CD4-positive, alpha-beta T cell (primary cell): ENCODE measurements around the gene PLAC9. TPM values are rescaled to one million over a fixed set of nuclear protein-coding genes. Genes with fewer than 3 reads are reported as not detected.
A peak's percentile ranks its signal among the peaks of the same experiment; 100 is the strongest.

Source experiments
- ATAC-seq: fragments of 200-7000 bp; cut with Tn5 transposase; one replicate; pipeline ENCODE4 v1.10.0; 2022; ENCODE audit warnings: mild to moderate bottlenecking; ENCODE audit not compliant: poor library complexity
- CTCF ChIA-PET: fragments of 350-600 bp; sonication (Branson Sonifier 250); formaldehyde crosslinking; loops from one replicate; lab custom pipeline; 2021; ENCODE audit warnings: antibody characterized with exemption, inconsistent platforms; lab: Charles Lee
- POLR2A ChIA-PET: fragments of 350-600 bp; sonication (Branson Sonifier 250); formaldehyde crosslinking; loops from one replicate; lab custom pipeline; 2021; ENCODE audit warnings: antibody characterized with exemption, inconsistent platforms; lab: Charles Lee
- DNase-seq, 14 experiments: peaks; one replicate each; pipeline ENCODE4 v3.0.0-alpha.2; 2013 to 2020; ENCODE audit warnings: mixed read lengths in 2 of 14
- H3K27ac ChIP-seq, 2 donors: one replicate each; pipeline versions ENCODE4 v1.5.1 to v1.7.0; 2013; ENCODE audit warnings: low read length in 2 of 2, low read depth in 1 of 2, mild to moderate bottlenecking in 1 of 2
- H3K27me3 ChIP-seq, 2 experiments: 1 replicate in 1 of 2; 2 replicates in 1 of 2; pipeline versions ENCODE4 v1.6.1 to v1.7.0; 2013; ENCODE audit warnings: low read length in 2 of 2, control low read depth in 1 of 2, mild to moderate bottlenecking in 1 of 2, moderate library complexity in 1 of 2; ENCODE audit not compliant: insufficient read depth in 2 of 2, control insufficient read depth in 1 of 2
- H3K36me3 ChIP-seq: one replicate; pipeline ENCODE4 v1.6.1; 2013; ENCODE audit warnings: low read length, control low read depth; ENCODE audit not compliant: insufficient read depth
- H3K4me1 ChIP-seq: one replicate; pipeline ENCODE4 v1.6.1; 2013; ENCODE audit warnings: low read length, control low read depth; ENCODE audit not compliant: insufficient read depth
- H3K4me3 ChIP-seq: one replicate; pipeline ENCODE4 v1.5.1; 2013; ENCODE audit warnings: mild to moderate bottlenecking, low read length, moderate library complexity
- H3K9me3 ChIP-seq, 2 experiments: 1 replicate in 1 of 2; 2 replicates in 1 of 2; pipeline versions ENCODE4 v1.6.1 to v1.7.0; 2013; ENCODE audit warnings: low read length in 2 of 2, mild to moderate bottlenecking in 2 of 2, control low read depth in 1 of 2, moderate library complexity in 1 of 2; ENCODE audit not compliant: control insufficient read depth in 1 of 2, insufficient read depth in 1 of 2
- H3K27ac Mint-ChIP-seq: one replicate; pipeline ENCODE4 v1.8.0; 2020; ENCODE audit warnings: mixed read lengths
- H3K27me3 Mint-ChIP-seq: one replicate; pipeline ENCODE4 v1.8.0; 2021; ENCODE audit warnings: mixed read lengths
- H3K36me3 Mint-ChIP-seq: one replicate; pipeline ENCODE4 v1.8.0; 2021; ENCODE audit warnings: low read depth, mixed read lengths
- H3K4me1 Mint-ChIP-seq: one replicate; pipeline ENCODE4 v1.8.0; 2021; ENCODE audit warnings: low read depth, mixed read lengths
- H3K4me3 Mint-ChIP-seq: one replicate; pipeline ENCODE4 v1.8.0; 2020; ENCODE audit warnings: mild to moderate bottlenecking, mixed read lengths
- H3K9me3 Mint-ChIP-seq: one replicate; pipeline ENCODE4 v1.8.0; 2020; ENCODE audit warnings: mixed read lengths
- CTCF ChIP-seq: fragments of 200-600 bp; IDR thresholded peaks from one replicate; pipeline ENCODE4 v1.8.0; 2022; ENCODE audit warnings: antibody characterized with exemption, mild to moderate bottlenecking
- intact Hi-C, 2 experiments: fragments of 100-400 bp; cut with DNase I in 1 of 2; cut with micrococcal nuclease in 1 of 2; formaldehyde crosslinking; loops; one replicate each; pipeline versions ENCODE4 v1.15.1 to v1.9.0; 2023 to 2025; cut with DNase I, micrococcal nuclease
- total RNA-seq, 174 experiments: library from RNA in 2 of 174; stranded (reverse) in 2 of 174; gene quantifications; one replicate each; pipeline ENCODE4 v1.2.3 and lab custom pipeline; 2021 to 2026

The PLAC9 gene
- total RNA-seq, 2 experiments from 2014 or later: not detected

- peak overlapping the region; percentile 27 for H3K27ac Mint-ChIP-seq
- Histone ChIP-seq H3K4me1 (peaks cover 6% of the 10 kb centered on the region), H3K9me3 (no peaks in the 10 kb centered on the region), H3K4me3 (no peak overlapping the region), H3K27me3 (no peaks in the 10 kb centered on the region), H3K27ac (no peak overlapping the region), H3K36me3 (peaks cover 99% of the 10 kb centered on the region)
- peaks cover 90% of the 10 kb centered on the region for H3K36me3 Mint-ChIP-seq
- no peaks in the 10 kb centered on the region for H3K9me3 Mint-ChIP-seq
- H3K27me3 Mint-ChIP-seq: no peaks in the 10 kb centered on the region
- CTCF ChIA-PET: no interaction called here
- TF ChIP-seq CTCF: no peak
- no peak overlapping the region for H3K4me3 Mint-ChIP-seq
- DNase-seq: no peak
- POLR2A ChIA-PET: interaction anchor here (0.9 to 1.9 kb wide), 2 partner anchors 14 to 21 kb away, joined by 4 to 6 read pairs; no protein-coding TSS in a partner anchor
- peaks cover 10% of the 10 kb centered on the region for H3K4me1 Mint-ChIP-seq
- ATAC-seq: no peak
- intact Hi-C loops: no loop called here
Measured at GRCh38 chr10:80166581-80167470, 34.3 kb downstream of the PLAC9 start.

GRCh38 chr10:80167471-80168161 is 35.1 kb downstream of the PLAC9 start:
- CTCF ChIA-PET: no interaction called here
- Mint-ChIP-seq H3K9me3 (no peaks in the 10 kb centered on the region), H3K27me3 (no peaks in the 10 kb centered on the region), H3K4me3 (no peak overlapping the region), H3K36me3 (peaks cover 90% of the 10 kb centered on the region), H3K4me1 (peaks cover 10% of the 10 kb centered on the region), H3K27ac (no peak overlapping the region)
- POLR2A ChIA-PET: interaction anchor here (1.4 to 1.9 kb wide), 2 partner anchors 20 kb away, joined by 5 to 6 read pairs; no protein-coding TSS in a partner anchor
- DNase-seq (no peak), ATAC-seq (no peak)
- H3K36me3 ChIP-seq: peaks cover 99% of the 10 kb centered on the region
- no peaks in the 10 kb centered on the region for H3K27me3 ChIP-seq
- no peaks in the 10 kb centered on the region for H3K9me3 ChIP-seq
- H3K4me3 ChIP-seq: no peak overlapping the region
- no peak for TF ChIP-seq CTCF
- H3K4me1 ChIP-seq: peaks cover 12% of the 10 kb centered on the region
- intact Hi-C loops: no loop called here
- H3K27ac ChIP-seq: no peak overlapping the region

GRCh38 chr10:80168162-80168511 is 35.6 kb downstream of the PLAC9 start:
- Mint-ChIP-seq H3K27me3 (no peaks in the 10 kb centered on the region), H3K9me3 (no peaks in the 10 kb centered on the region), H3K36me3 (peaks cover 85% of the 10 kb centered on the region), H3K27ac (no peak overlapping the region), H3K4me3 (no peak overlapping the region), H3K4me1 (peaks cover 10% of the 10 kb centered on the region)
- ChIA-PET CTCF (no interaction called here), POLR2A (interaction anchor here (1.4 kb wide), 1 partner anchor 20 kb away, joined by 5 read pairs; no protein-coding TSS in a partner anchor)
- H3K4me3 ChIP-seq: no peak overlapping the region
- DNase-seq (no peak), ATAC-seq (no peak)
- peaks cover 99% of the 10 kb centered on the region for H3K36me3 ChIP-seq
- H3K27ac ChIP-seq: no peak overlapping the region
- H3K4me1 ChIP-seq: peaks cover 17% of the 10 kb centered on the region
- H3K27me3 ChIP-seq: no peaks in the 10 kb centered on the region
- intact Hi-C loops: no loop called here
- no peak for TF ChIP-seq CTCF
- no peaks in the 10 kb centered on the region for H3K9me3 ChIP-seq
